Activated CD8-positive, alpha-beta T cell treated with anti-CD3 and anti-CD28 coated beads, Interleukin-2, amount 10 ng/mL, durations not matched to agents 7 days and 5 days (primary cell): ENCODE measurements around the gene CASP1. TPM values are rescaled to one million over a fixed set of nuclear protein-coding genes. Genes with fewer than 3 reads are reported as not detected.
"Not testable (repeated sequence)": the region's sequence is repeated elsewhere in the genome, so short reads cannot be mapped to it uniquely, and the experiment has no call there.

Experiments
- ATAC-seq: fragments of 150-1000 bp; cut with Tn5 transposase; one replicate; pipeline ENCODE4 v1.10.0; 2021; ENCODE audit warnings: moderate library complexity
- CTCF ChIA-PET: fragments of 350-600 bp; sonication (Branson Sonifier 250); formaldehyde crosslinking; loops from one replicate; lab custom pipeline; 2021; ENCODE audit warnings: antibody characterized with exemption; lab: Charles Lee
- POLR2A ChIA-PET: fragments of 350-600 bp; sonication (Branson Sonifier 250); formaldehyde crosslinking; loops from one replicate; lab custom pipeline; 2021; ENCODE audit warnings: antibody characterized with exemption; lab: Charles Lee
- DNase-seq: peaks from one replicate; pipeline ENCODE4 v3.0.0-alpha.2; 2020
- H3K27ac Mint-ChIP-seq: one replicate; pipeline ENCODE4 v1.8.0; 2021; ENCODE audit warnings: mild to moderate bottlenecking, mixed read lengths
- H3K27me3 Mint-ChIP-seq: one replicate; pipeline ENCODE4 v1.8.0; 2021; ENCODE audit warnings: low read depth, mixed read lengths
- H3K36me3 Mint-ChIP-seq: one replicate; pipeline ENCODE4 v1.8.0; 2021; ENCODE audit warnings: low read depth, mixed read lengths
- H3K4me1 Mint-ChIP-seq: one replicate; pipeline ENCODE4 v1.8.0; 2021; ENCODE audit warnings: low read depth, mixed read lengths
- H3K4me3 Mint-ChIP-seq: one replicate; pipeline ENCODE4 v1.8.0; 2021; ENCODE audit warnings: mild to moderate bottlenecking, mixed read lengths
- H3K9me3 Mint-ChIP-seq: one replicate; pipeline ENCODE4 v1.8.0; 2022; ENCODE audit warnings: mixed read lengths; ENCODE audit not compliant: insufficient read depth
- total RNA-seq, 2 experiments: library from RNA; stranded (reverse); gene quantifications; one replicate each; pipeline ENCODE4 v1.2.3, GENCODE V29; 2021

CASP1 gene
- total RNA-seq, 2 experiments from 2014 or later, result 87.6 to 97.8 TPM

DNA sequence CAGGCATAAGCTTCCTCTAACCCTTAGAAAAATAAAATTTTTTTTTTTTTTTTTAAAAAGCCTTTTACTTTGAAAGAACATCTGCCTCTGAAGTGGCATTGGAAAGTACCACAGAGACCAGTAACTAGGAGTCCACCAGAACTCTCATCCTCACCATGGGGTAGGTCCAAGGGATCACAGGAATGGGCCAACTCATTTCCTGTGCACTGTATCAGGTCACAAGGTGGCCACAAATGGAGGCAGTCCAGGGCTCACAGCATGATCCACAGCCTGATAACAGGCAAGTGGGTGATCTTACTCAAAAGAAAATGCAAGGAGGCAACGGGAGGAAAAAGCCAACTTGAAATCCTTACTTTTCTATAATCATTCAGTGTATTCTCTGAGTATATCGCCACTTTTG lies 34.8 kb upstream of the CASP1 start:
- peak; percentile 51 for ATAC-seq
- H3K4me3 Mint-ChIP-seq, H3K36me3 Mint-ChIP-seq, H3K27me3 Mint-ChIP-seq, H3K9me3 Mint-ChIP-seq, DNase-seq, CTCF ChIA-PET, POLR2A ChIA-PET, H3K27ac Mint-ChIP-seq: not testable (repeated sequence)
- peaks cover 17% of the 10 kb centered on the region for H3K4me1 Mint-ChIP-seq

- H3K27ac Mint-ChIP-seq, H3K9me3 Mint-ChIP-seq, CTCF ChIA-PET, H3K4me1 Mint-ChIP-seq, H3K4me3 Mint-ChIP-seq, DNase-seq, H3K36me3 Mint-ChIP-seq, POLR2A ChIA-PET, ATAC-seq, H3K27me3 Mint-ChIP-seq: not testable (repeated sequence)
These were observed 28.4 kb upstream of the CASP1 start for GRCh38 chr11:105063245-105063941.

DNA sequence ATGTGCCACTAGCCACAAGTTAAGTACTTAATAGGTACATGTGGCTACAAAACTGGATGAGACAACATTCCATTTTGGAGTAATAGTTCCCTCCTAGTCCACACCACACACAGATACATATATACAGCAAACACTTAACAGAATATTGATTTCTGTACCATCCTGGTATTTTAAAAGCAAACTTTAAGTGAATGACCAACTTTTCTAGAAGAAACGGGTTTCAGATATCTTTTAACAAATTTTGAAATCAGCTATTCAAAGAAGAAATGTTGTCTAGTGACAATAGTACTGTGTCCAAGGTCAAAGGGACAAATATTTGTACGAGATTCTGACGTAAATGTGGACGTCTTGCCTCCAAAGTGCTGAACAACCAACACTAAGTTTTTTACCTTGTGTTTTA lies 22.5 kb upstream of the CASP1 start:
- no peak overlapping the region for H3K4me3 Mint-ChIP-seq
- CTCF ChIA-PET, result no interaction called here
- H3K27me3 Mint-ChIP-seq, result no peaks in the 10 kb centered on the region

GRCh38 chr11:105056446-105056845 lies 21.5 kb upstream of the CASP1 start:
- DNase-seq (no peak), ATAC-seq (no peak)
- H3K4me3 Mint-ChIP-seq, result no peak overlapping the region
- ChIA-PET POLR2A (no interaction called here), CTCF (no interaction called here)
- H3K4me1 Mint-ChIP-seq, result no peaks in the 10 kb centered on the region
- H3K9me3 Mint-ChIP-seq, result no peaks in the 10 kb centered on the region
- H3K27ac Mint-ChIP-seq, result no peak overlapping the region
- no peaks in the 10 kb centered on the region for H3K27me3 Mint-ChIP-seq
- no peaks in the 10 kb centered on the region for H3K36me3 Mint-ChIP-seq

More for the DNA sequence above, 22.5 kb upstream of the CASP1 start:
- no peak for DNase-seq
- Mint-ChIP-seq H3K4me1 (no peaks in the 10 kb centered on the region), H3K27ac (no peak overlapping the region), H3K36me3 (no peaks in the 10 kb centered on the region), H3K9me3 (no peaks in the 10 kb centered on the region)
- no peak for ATAC-seq
- POLR2A ChIA-PET, result no interaction called here

DNA sequence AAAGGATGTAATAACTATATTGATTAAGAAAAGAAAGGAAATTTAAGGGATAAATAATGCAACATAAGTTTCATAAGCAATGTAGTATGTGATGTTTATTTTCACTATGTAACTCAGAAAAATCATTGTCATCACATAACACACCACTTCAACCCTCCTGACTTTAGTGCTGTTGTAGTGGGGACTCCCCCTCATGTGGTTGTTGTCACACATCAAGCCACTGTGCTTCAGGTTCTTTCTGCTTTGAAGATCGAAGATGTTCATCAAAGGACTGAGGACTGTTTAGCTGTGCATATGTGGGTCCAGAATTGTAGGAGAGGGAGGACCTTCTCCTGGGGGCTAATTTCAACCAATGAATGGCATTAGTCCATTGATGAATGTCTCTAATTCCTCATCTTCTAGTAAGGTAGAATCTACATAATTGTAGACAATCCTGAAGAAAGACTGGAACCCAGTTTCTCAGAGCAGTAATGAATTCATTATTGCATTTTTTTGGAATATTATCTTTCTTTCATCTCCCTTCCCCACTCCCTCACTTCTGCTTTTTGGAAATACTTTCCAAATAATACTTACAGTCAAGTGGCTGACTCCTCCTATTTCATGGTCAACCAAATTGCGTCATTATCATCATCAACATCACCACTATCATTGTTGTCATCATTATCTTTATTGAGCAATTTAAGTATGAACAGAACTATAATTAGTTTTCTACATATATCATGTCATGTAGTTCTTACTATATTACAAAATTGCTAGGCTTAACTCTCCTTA lies 20.0 kb upstream of the CASP1 start:
- H3K4me3 Mint-ChIP-seq, result no peak overlapping the region
- H3K9me3 Mint-ChIP-seq, result no peaks in the 10 kb centered on the region
- no peaks in the 10 kb centered on the region for H3K27me3 Mint-ChIP-seq
- DNase-seq (no peak), ATAC-seq (no peak)
- no peak overlapping the region for H3K27ac Mint-ChIP-seq
- H3K4me1 Mint-ChIP-seq, result no peaks in the 10 kb centered on the region
- CTCF ChIA-PET, result interaction anchor here (0.8 kb wide), 1 partner anchor 12 kb away, joined by 3 read pairs; no protein-coding TSS in a partner anchor
- POLR2A ChIA-PET, result no interaction called here
- no peaks in the 10 kb centered on the region for H3K36me3 Mint-ChIP-seq

- Mint-ChIP-seq H3K36me3 (no peaks in the 10 kb centered on the region), H3K4me1 (no peaks in the 10 kb centered on the region), H3K9me3 (no peaks in the 10 kb centered on the region), H3K4me3 (no peak overlapping the region), H3K27me3 (no peaks in the 10 kb centered on the region), H3K27ac (no peak overlapping the region)
- ChIA-PET POLR2A (no interaction called here), CTCF (no interaction called here)
- ATAC-seq (no peak), DNase-seq (no peak)
These were observed 17.5 kb upstream of the CASP1 start for GRCh38 chr11:105052487-105052886.

- POLR2A ChIA-PET, result no interaction called here
- Mint-ChIP-seq H3K36me3 (no peaks in the 10 kb centered on the region), H3K27me3 (no peaks in the 10 kb centered on the region), H3K4me1 (peaks cover 6% of the 10 kb centered on the region), H3K4me3 (no peak overlapping the region), H3K27ac (no peak overlapping the region), H3K9me3 (no peaks in the 10 kb centered on the region)
- ATAC-seq (no peak), DNase-seq (no peak)
- CTCF ChIA-PET, result no interaction called here
These were observed 16.6 kb upstream of the CASP1 start for GRCh38 chr11:105051559-105051958.

DNA sequence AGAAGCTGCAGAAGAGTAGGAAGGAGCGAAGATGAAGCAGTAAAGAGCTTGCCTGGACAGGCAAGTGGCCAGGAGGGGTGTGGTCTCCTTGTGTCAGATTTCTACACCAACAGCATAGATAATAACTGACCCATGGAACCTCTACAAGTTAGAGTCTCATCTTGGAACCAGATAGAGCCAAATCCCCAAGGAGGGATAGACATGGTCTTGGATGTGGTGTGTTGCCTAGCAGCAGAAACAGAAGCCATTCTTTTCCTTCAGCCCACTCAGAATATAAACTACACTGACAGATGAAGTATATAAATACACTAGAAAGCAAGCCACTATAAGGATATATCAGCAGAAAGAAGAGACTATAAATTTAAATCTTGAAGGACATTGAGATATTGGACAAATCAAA lies 14.5 kb upstream of the CASP1 start:
- DNase-seq (no peak), ATAC-seq (no peak)
- no peaks in the 10 kb centered on the region for H3K9me3 Mint-ChIP-seq
- H3K4me1 Mint-ChIP-seq, result peaks cover 19% of the 10 kb centered on the region
- no peak overlapping the region for H3K27ac Mint-ChIP-seq
- H3K27me3 Mint-ChIP-seq, result no peaks in the 10 kb centered on the region
- ChIA-PET POLR2A (no interaction called here), CTCF (no interaction called here)
- no peaks in the 10 kb centered on the region for H3K36me3 Mint-ChIP-seq
- no peak overlapping the region for H3K4me3 Mint-ChIP-seq

- H3K9me3 Mint-ChIP-seq, result no peaks in the 10 kb centered on the region
- no peak overlapping the region for H3K4me3 Mint-ChIP-seq
- H3K36me3 Mint-ChIP-seq, result peaks cover 15% of the 10 kb centered on the region
- H3K27ac Mint-ChIP-seq, result no peak overlapping the region
- H3K27me3 Mint-ChIP-seq, result no peaks in the 10 kb centered on the region
- DNase-seq, result no peak
- ChIA-PET CTCF (no interaction called here), POLR2A (no interaction called here)
- no peak for ATAC-seq
- H3K4me1 Mint-ChIP-seq, result peaks cover 40% of the 10 kb centered on the region
These were observed 12.1 kb upstream of the CASP1 start for GRCh38 chr11:105046898-105047579.

DNA sequence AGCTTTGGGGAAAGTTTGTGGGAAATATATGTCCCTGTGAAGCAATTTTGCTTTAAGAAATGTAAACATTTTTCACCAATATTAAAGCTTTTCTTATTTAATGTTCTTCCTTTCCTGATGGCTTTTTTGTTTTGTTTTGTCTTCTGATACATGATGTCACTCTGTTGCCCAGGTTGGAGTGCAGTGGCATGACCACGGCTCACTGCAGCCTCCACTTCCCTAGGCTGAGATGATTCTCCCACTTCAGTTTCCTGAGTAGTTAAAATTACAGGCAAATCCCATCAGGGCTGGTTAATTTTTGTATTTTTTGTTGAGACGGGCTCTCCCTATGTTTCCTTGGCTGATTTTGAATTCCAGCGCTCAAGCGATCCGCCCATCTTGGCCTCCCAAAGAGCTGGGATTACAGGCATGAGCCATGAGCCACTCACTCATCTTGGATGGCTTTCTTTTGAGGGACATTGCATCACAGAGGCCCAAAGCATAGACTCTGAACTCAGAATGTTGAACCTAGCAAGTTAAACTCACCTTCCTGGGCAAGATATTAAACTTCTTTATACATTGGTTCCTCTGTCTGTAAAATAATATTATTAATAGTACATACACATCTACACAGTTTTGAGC lies 10.8 kb upstream of the CASP1 start:
- peaks cover 26% of the 10 kb centered on the region for H3K36me3 Mint-ChIP-seq
- POLR2A ChIA-PET, result no interaction called here
- H3K9me3 Mint-ChIP-seq, result no peaks in the 10 kb centered on the region
- no peak for ATAC-seq
- no peaks in the 10 kb centered on the region for H3K27me3 Mint-ChIP-seq
- peaks cover 45% of the 10 kb centered on the region for H3K4me1 Mint-ChIP-seq
- no peak for DNase-seq
- H3K4me3 Mint-ChIP-seq, result peak overlapping the region; percentile 89
- CTCF ChIA-PET, result no interaction called here
- H3K27ac Mint-ChIP-seq, result peak overlapping the region; percentile 79

DNA sequence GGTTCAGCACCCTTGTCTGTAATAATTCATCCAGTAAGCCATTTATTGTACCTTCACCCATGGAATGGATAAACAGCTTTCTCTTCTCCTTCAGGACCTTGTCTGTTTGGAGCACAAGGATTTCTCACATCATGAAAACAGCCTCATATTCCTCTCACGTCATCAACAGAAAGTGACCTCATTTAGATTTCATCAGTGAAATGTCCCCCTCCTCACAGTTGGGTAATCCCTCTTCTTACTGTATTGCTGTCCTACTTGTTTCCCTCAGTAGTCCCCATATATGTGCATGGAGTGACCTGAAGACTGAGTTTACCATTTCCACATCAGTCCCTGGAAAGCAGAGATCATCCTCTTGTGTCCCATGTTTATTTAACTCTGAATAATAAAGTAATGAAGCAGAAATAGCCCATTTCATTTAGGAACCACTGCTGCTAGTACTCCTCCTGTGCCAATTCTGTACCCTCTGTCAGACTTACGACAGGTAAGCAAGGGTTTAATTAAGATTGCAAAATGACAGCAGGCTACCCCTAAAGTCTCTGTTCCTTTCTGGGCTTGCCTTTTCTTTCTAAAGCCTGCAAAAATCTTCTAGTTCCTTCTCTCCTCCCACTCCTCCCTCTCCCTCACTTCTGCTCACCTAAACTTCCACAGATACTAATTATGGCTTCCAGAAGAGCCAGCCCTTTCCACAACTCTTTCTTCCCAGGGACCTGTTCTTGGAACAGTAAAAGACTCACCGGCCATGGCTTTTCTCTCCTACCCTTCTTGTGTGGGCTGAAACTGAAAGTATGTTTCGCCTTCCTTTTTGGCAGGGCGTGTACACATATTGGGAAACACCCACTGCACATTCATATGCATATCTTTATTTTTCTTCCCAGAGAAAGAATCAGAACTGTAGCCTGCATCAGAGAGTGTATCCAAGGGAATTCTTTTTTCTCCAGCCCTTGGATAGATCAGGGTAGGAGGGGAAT lies 9.9 kb upstream of the CASP1 start, which contains the start of gene CARD16:
Gene CARD16, minus strand, starts transcription at position 779 of the 968 bp plus-strand sequence. Its CDS starts 38 bp downstream, at position 741.
- peaks cover 47% of the 10 kb centered on the region for H3K4me1 Mint-ChIP-seq
- ATAC-seq (peak; percentile 96), DNase-seq (peak; percentile 70)
- CTCF ChIA-PET, result interaction anchor here (2.2 kb wide), 1 partner anchor 12 kb away, joined by 10 read pairs; no protein-coding TSS in a partner anchor
- peaks cover 35% of the 10 kb centered on the region for H3K36me3 Mint-ChIP-seq
- H3K4me3 Mint-ChIP-seq, result peak within 1 kb of the TSS; percentile 89
- peak within 1 kb of the TSS; percentile 92 for H3K27ac Mint-ChIP-seq
- POLR2A ChIA-PET, H3K9me3 Mint-ChIP-seq, H3K27me3 Mint-ChIP-seq: not testable (repeated sequence)
